Measurements from ENCODE around the gene KIAA0319L.

The KIAA0319L gene

GRCh38 chr1:35539824-35540261 lies 17.4 kb downstream of the KIAA0319L start:
- peak in 2 of 56 donors; percentile 5 to 21 for DNase-seq

GRCh38 chr1:35539073-35539823 lies 18.0 kb downstream of the KIAA0319L start:
- no peak for DNase-seq

- DNase-seq: no peak
These were observed 19.4 kb downstream of the KIAA0319L start for GRCh38 chr1:35537806-35538205.

GRCh38 chr1:35536556-35537162 lies 20.5 kb downstream of the KIAA0319L start:
- no peak for DNase-seq

- no peak for DNase-seq
These were observed 22.0 kb downstream of the KIAA0319L start for GRCh38 chr1:35535243-35535642.

GRCh38 chr1:35533586-35533985 lies 23.6 kb downstream of the KIAA0319L start:
- DNase-seq: no peak

GRCh38 chr1:35532497-35533223 lies 24.5 kb downstream of the KIAA0319L start:
- no peak for DNase-seq

- DNase-seq: no peak
These were observed 25.8 kb downstream of the KIAA0319L start for GRCh38 chr1:35531368-35531767.

GRCh38 chr1:35530946-35531345 lies 26.3 kb downstream of the KIAA0319L start:
- no peak for DNase-seq

GRCh38 chr1:35530168-35530567 lies 27.0 kb downstream of the KIAA0319L start:
- DNase-seq: no peak

- no peak for DNase-seq
These were observed 33.1 kb downstream of the KIAA0319L start for GRCh38 chr1:35524106-35524505.

- no peak for DNase-seq
These were observed 37.8 kb downstream of the KIAA0319L start for GRCh38 chr1:35519432-35519831.

- no peak for DNase-seq
These were observed 39.0 kb downstream of the KIAA0319L start for GRCh38 chr1:35518183-35518582.

GRCh38 chr1:35511305-35511704 lies 45.9 kb downstream of the KIAA0319L start:
- DNase-seq: no peak

- no peak for DNase-seq
These were observed 47.6 kb downstream of the KIAA0319L start for GRCh38 chr1:35509558-35509957.

- DNase-seq: no peak
These were observed 49.3 kb downstream of the KIAA0319L start for GRCh38 chr1:35507947-35508346.

GRCh38 chr1:35506960-35507912 lies 50.0 kb downstream of the KIAA0319L start:
- DNase-seq: no peak

GRCh38 chr1:35505911-35506798 lies 51.0 kb downstream of the KIAA0319L start:
- no peak for DNase-seq

- no peak for DNase-seq
These were observed 55.0 kb downstream of the KIAA0319L start for GRCh38 chr1:35502242-35502641.

GRCh38 chr1:35500439-35500838 lies 56.8 kb downstream of the KIAA0319L start:
- DNase-seq: no peak

All from amygdala (tissue), 56 donors.